ELF-1 (cell line): ENCODE results near the gene NRIP3.
"Not testable (repeated sequence)": the region's sequence is repeated elsewhere in the genome, so short reads cannot be mapped to it uniquely, and the experiment has no call there.

Experiments
- DNase-seq: peaks from one replicate; pipeline ENCODE4 v3.0.0-alpha.2; 2016; ENCODE audit warnings: low read depth, low spot score

The NRIP3 gene

DNA sequence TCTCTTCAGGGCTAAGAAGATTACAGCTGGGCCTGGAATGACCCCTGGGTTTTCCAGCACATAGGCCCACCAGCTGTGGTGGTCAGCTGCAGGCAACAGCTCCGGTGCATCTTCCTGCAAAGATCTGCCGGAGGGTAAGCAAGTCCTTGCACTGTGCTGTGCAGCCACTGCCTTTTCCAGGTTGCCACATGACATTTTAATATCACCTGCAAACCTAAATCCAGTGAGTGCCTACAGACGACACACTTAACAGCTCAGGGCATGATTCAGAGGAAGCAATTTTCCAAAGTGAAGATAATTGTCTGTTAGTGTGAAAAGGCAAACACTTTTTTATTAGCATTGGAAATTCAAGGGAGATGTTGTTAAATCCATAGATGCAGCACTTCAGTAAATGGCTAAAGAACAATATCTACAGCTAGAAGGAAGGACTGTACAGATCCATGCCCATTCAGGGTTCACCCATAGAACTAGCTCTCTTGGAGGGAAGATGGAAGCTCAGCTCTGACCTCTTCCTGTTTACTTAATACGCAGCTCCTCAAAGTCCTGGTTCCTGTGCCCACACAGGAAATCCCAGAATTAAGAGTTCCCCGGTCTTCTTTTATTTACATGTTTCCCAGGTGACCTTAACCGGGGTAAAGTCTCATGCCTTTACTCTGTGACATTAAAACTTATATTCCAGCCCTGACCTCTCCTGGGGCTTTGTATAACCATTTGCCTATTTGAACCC lies 13.3 kb upstream of the NRIP3 start:
- no peak for DNase-seq

- DNase-seq: peak; percentile 81
Observed at GRCh38 chr11:9015677-9016076, 11.9 kb upstream of the NRIP3 start.

DNA sequence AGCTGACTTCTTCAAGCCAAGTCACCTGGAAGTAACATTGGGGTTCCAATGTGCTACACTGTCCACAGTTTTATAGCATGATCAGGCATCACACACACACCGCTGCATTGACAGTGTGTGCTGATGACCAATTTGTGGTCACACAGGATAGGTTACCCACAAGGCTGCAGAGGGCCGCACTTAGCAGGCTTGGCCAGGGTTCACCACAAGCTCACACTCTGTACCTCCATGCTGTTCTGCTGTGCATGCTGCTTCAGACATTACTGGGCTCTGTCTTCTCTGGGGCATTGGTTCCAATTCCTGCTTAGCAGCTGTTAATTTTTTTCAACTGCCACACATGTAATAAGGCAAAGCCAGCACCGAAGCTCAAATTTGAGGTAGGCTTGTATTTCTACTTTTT lies 11.0 kb upstream of the NRIP3 start:
- DNase-seq: no peak

DNA sequence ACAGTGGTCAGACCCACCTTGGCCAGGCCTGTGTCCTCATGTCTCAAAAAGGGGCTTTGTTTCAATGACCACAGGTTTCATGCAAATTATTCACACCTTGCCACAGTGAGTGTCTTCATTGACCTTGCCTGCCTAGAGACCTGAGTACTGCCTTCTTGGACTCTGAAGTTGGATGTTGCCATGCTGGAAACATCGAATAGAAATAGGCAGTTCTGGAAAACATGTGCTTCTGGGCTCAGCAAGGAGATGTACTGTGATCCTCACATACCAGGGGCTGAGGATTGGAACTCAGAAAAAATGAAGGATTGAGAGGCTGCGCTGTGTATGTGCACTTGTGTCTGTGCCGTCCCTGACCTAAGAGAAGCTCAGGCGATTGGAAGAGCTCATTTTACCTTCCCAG lies 9.6 kb upstream of the NRIP3 start:
- DNase-seq: no peak

DNA sequence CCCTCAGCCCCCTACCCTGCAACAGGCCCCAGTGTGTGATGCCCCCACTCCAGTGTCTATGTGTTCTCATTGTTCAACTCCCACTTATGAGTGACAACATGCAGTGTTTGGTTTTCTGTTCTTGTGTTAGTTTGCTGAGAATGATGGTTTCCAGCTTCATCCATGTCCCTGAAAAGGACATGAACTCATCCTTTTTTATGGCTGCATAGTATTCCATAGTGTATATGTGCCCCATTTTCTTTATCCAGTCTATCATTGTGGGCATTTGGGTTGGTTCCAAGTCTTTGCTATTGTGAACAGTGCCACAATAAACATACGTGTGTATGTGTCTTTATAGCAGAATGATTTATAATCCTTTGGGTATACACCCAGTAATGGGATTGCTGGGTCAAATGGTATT lies 5.7 kb upstream of the NRIP3 start:
- DNase-seq: not testable (repeated sequence)

DNA sequence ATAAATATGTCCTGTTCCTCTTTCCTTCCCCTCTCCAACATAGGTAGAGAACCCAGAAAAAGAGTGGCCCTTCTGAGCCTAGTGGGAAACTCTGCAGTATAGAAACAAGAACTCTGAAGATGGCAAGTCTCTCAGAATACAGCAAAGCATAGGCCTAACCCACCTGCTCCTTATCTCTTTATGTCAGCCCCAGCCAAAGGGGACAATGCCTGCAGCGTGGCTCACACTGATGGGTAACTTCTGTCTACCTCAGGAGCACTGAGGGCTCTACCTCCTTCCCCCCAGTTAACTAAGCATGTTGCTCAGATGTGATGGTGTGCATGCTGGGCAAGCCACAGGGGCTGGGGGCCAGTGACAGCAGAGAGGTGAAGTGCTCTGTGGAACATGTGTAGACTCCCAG lies 4.9 kb upstream of the NRIP3 start:
- DNase-seq: no peak

- DNase-seq: no peak
Observed at GRCh38 chr11:9008011-9008550, 4.3 kb upstream of the NRIP3 start.

DNA sequence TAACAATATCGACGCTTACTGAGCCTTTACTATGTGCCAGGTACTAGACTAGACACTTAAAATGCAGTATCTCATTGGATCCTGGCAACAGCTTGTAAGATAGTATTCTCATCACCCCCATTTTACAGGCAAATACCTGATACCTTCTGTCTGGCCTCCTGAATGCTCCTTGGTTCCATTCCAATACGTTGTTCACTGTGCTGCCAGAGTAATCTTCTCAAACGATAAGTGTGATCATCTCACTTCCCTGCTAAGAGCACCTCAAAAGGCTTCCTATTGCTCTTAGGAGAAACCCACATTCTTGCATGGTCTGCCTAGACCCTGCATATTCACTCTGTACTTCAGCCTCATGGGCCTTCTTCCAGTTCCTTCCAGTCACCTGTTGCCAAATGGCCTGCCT lies 1.3 kb upstream of the NRIP3 start:
- DNase-seq: no peak

GRCh38 chr11:9004183-9004926 lies 554 bp upstream of the NRIP3 start:
- peak; percentile 47 for DNase-seq

DNA sequence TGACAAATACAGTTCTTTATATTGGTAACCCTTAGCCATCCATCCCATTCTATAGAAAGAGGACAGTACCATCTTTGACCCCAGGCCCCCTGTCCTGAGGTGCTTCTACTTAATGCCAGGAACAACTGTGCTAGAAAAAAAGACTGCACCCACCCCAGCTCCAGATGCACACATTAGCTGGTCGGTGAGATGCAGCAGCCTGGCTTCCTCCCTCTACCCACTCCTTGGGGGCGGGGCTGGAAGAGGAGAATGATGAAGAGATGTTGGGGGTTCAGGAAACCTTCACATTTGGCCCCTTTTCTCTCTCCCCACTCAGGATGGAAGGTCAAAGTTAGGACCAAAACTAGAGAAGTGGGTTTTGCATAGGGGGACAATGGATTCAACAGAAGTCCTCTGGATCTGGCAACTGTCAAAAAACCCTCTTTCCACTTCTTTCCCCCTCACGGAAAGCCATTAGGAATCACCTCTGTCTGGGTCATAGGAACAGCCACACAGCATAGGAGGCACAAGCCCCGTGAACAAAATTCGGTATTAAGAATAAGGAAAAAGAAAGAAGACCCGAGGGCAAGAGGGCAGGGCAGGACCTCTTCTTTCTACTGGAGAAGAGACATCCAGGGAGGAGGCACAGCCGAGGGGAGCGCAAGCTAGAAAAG lies 755 bp downstream of the NRIP3 start:
- no peak for DNase-seq

DNA sequence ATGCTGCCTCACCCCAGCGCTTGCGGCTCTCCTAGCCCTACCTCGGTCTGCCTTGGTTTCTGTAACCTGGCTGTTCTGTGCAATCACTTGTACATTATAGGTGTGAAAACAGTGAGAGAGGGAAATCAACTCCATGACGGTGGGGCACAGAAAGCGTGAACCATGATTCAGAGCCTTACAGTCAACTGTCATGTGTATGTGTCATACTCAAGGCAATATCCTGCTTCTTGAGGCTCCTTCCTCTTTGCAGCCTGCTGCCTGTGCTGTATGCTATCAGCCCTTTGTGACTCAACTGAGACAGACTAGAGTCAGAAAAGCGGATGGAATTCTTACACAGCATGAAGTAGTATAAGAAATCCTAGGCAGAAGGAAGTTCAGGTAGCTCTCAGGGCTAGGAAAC lies 2.1 kb downstream of the NRIP3 start:
- DNase-seq: peak; percentile 10

DNA sequence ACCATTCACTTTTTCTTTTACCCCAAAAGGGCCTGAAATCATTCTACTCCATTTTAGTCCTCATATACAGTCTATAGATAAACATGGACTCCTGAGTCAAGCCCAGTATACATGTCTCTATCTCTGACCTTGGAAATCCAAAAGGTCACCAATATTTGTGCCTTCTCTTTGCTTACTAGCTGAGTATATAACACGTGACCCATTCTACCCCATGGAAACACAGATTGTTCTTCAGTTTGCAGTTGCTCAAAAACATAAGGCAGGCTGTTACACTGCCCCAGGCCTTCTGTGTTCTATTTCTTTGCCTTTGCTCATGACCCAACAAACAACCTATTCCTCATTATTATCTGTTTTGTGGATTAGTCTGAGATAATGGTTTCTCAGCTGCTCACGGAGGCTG lies 5.8 kb downstream of the NRIP3 start:
- no peak for DNase-seq

- no peak for DNase-seq
Observed at GRCh38 chr11:8997451-8997850, 6.3 kb downstream of the NRIP3 start.

DNA sequence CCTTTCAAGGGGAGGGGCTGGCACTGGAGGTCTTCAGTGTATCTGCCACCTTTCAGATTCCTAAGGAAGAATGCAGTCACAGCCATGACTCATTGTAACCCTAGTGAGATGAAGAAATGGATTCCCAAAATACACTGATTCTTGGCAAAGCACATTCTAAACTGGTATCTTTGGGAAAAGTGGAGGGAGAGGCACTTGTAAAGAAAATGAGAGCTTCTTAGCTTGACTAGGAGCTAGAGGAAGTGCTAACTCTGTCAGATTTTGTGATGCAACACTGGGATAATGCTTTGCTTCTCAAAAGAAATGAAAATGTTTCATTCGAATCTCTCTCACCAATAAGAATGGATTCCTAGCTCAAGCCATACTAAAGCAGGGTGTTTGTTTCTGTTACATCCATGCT lies 14.3 kb downstream of the NRIP3 start:
- no peak for DNase-seq

DNA sequence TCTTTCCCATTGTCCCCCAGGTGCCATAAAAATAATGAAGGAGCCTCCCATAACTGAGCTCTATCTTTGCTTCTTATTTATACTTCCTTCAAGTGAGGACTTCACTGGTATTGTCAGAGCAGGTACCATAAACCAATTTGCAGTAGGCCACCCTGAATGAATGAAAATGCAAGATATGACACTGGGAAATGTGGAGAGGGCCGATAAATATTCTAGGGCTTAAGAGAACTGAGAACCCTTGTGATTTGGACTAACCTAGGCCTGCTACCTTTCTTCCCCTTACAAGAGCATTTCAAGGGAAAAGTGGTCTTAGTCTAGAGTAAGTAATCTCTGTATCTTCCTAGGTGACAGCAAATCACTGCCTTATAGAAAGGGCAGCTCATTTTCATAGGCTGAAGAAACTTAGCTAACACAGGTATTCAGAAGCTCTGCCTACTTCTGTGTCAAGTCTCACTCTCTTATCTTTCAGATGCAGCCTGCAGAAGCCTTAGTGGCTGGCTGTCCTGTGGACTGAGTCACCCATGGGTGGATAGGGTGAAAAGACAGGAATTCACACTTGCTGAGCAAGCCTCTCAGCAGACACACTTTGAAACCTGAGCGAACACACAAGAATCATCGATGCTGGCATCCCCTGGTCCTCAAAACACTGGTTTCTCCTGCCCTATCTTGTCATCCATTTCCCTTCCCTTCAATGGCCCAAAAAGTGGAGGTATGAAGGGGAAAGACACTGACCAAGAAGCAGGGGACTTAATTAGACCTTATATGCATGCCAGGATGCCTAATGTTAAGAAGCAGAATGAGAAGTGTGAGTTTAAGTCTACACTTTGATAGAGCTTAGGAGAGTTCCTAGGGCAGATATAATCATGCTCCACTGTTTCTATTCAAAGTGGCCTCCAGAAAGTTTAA lies 15.2 kb downstream of the NRIP3 start:
- no peak for DNase-seq

GRCh38 chr11:8987446-8987845 lies 16.4 kb downstream of the NRIP3 start:
- no peak for DNase-seq

DNA sequence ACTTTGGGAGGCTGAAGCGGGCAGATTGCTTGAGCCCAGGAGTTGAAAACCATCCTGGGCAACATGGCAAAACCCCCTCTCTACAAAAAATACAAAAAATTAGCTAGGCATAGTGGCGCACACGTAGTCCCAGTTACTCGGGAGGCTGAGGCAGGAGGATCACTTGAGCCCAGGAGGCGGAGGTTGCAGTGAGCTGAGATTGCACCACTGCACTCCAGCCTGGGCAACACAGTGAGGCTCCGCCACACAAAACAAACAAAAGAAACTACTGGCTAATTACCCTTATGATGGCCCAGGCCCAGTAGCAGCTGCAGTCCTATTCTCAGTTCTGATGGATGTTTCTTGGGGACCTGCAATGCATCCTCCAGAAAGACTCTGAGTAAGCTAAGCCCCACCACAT lies 17.0 kb downstream of the NRIP3 start:
- DNase-seq: not testable (repeated sequence)

- DNase-seq: no peak
Observed at GRCh38 chr11:8985462-8985861, 18.3 kb downstream of the NRIP3 start.

DNA sequence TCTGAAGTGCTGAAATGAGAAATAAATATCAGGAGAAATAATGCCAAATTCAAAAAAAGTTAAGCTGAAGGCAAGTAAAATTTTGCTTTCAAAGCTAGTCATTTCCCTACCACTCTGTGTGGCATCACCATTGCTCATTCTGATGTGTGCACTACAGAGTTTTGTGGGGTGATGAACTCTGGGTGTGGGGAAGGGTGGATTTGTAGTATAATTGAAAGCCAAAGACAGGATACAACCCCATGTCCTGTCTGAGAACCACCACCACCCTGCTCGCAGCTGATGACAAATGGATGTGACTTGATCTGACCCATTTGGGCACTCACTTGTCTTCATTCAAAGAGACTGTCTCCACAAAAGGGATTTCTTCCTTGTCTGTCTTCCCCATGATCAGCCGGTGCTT lies 20.2 kb downstream of the NRIP3 start:
- no peak for DNase-seq

DNA sequence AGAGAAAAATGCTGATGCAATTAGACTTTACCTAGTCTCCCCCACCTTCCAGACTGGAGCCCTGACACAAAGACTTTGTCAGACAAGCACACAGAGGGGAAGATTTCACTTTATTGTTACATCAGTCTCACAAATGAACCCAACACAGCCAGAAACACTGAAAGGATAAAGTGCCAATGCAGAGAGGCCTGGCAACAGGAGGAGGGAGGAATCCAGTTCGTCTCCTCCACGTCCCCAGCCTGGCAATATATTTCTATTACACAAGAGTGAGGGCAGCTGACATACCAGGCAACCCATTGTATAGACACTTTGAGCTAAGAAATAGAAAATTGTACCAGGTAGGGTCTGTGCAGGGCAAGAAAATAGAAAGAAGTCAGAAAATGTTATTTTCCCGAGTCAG lies 23.3 kb downstream of the NRIP3 start:
- no peak for DNase-seq

DNA sequence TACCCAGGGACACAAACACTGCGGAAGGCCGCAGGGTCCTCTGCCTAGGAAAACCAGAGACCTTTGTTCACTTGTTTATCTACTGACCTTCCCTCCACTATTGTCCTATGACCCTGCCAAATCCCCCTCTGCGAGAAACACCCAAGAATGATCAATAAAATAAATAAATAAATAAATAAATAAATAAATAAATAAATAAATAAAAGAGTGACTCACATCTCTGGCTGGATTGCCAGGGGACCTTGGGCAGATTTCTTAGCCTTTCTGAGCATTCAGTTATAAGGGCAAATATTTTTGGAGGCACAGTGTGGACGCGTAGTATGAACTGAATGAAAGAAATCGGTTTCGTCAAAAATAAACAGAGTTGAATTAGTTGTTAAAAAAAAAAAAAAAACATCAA lies 24.4 kb downstream of the NRIP3 start:
- not testable (repeated sequence) for DNase-seq

- no peak for DNase-seq
Observed at GRCh38 chr11:8973121-8973520, 30.7 kb downstream of the NRIP3 start.
